ENCODE data around the gene BET1.

DNA sequence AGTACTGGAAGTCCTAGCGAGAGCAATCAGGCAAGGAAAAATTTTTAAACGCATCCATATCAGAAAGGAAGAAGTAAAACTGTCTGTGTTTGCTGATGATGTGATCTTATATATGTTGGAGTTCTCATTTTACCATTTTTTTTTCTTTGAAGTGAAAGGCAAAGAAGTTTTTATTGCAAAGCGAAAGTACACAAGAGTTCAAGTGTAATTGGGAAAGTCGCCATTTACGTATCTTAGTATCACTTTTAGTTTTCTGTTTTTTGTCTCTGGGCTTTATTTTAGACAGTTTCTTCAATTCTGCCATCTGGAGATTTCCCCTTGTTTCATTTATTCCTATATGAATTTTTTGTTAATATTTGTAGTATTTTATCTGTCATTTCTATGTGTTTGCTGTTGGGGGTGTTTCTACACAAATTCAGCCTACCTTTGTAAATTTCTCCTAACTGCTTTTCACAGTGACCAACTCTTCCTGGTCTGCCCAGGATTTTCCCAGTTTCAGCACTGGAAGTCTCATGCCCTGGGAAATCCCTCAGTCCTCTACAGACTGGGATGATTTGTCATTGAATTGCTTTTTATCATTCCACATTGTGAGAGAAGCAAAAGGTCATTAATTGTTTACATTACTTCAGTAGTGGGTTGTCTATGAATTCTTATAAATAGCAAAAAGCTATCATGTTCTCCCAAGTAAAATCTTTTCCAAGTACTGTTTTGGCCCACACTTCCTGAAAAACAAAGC is 23.2 kb downstream of the BET1 start:
- TF ChIP-seq, protein P1, sequence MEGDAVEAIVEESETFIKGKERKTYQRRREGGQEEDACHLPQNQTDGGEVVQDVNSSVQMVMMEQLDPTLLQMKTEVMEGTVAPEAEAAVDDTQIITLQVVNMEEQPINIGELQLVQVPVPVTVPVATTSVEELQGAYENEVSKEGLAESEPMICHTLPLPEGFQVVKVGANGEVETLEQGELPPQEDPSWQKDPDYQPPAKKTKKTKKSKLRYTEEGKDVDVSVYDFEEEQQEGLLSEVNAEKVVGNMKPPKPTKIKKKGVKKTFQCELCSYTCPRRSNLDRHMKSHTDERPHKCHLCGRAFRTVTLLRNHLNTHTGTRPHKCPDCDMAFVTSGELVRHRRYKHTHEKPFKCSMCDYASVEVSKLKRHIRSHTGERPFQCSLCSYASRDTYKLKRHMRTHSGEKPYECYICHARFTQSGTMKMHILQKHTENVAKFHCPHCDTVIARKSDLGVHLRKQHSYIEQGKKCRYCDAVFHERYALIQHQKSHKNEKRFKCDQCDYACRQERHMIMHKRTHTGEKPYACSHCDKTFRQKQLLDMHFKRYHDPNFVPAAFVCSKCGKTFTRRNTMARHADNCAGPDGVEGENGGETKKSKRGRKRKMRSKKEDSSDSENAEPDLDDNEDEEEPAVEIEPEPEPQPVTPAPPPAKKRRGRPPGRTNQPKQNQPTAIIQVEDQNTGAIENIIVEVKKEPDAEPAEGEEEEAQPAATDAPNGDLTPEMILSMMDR (IDR thresholded peaks at IDR 0.05; ENCODE audit: borderline replicate concordance, extremely low read depth, low read length, poor library complexity, severe bottlenecking), result no peak
- TF ChIP-seq EZH2 (IDR thresholded peaks at IDR 0.05; ENCODE audit: borderline replicate concordance, low read depth, low read length, severe bottlenecking), result no peak
